Measurements from ENCODE around the gene SLC39A11.
"Not testable (repeated sequence)": the region's sequence is repeated elsewhere in the genome, so short reads cannot be mapped to it uniquely, and the experiment has no call there.

Gene SLC39A11

GRCh38 chr17:72861811-72862210, 230.7 kb downstream of the SLC39A11 start:
- DNase-seq: no peak

GRCh38 chr17:72860778-72861177, 231.7 kb downstream of the SLC39A11 start:
- no peak for DNase-seq

- DNase-seq: no peak
These were observed 233.5 kb downstream of the SLC39A11 start for GRCh38 chr17:72858826-72859495.

- DNase-seq: no peak
These were observed 238.8 kb downstream of the SLC39A11 start for GRCh38 chr17:72853440-72854415.

- no peak for DNase-seq
These were observed 240.1 kb downstream of the SLC39A11 start for GRCh38 chr17:72852277-72852938.

GRCh38 chr17:72850410-72851118, 241.9 kb downstream of the SLC39A11 start:
- no peak for DNase-seq

GRCh38 chr17:72846399-72846798, 246.1 kb downstream of the SLC39A11 start:
- DNase-seq: no peak

GRCh38 chr17:72843591-72843990, 248.9 kb downstream of the SLC39A11 start:
- no peak for DNase-seq

GRCh38 chr17:72840019-72840418, 252.5 kb downstream of the SLC39A11 start:
- DNase-seq: no peak

- DNase-seq: no peak
These were observed 253.3 kb downstream of the SLC39A11 start for GRCh38 chr17:72839131-72839725.

- DNase-seq: no peak
These were observed 253.9 kb downstream of the SLC39A11 start for GRCh38 chr17:72838581-72838980.

GRCh38 chr17:72838068-72838467, 254.4 kb downstream of the SLC39A11 start:
- no peak for DNase-seq

- no peak for DNase-seq
These were observed 255.2 kb downstream of the SLC39A11 start for GRCh38 chr17:72837335-72837734.

GRCh38 chr17:72833128-72833765, 259.2 kb downstream of the SLC39A11 start:
- DNase-seq: no peak

GRCh38 chr17:72832306-72832705, 260.2 kb downstream of the SLC39A11 start:
- DNase-seq: no peak

GRCh38 chr17:72829883-72830282, 262.6 kb downstream of the SLC39A11 start:
- DNase-seq: no peak

GRCh38 chr17:72826602-72827001, 265.9 kb downstream of the SLC39A11 start:
- no peak for DNase-seq

GRCh38 chr17:72826059-72826458, 266.4 kb downstream of the SLC39A11 start:
- not testable (repeated sequence) for DNase-seq

GRCh38 chr17:72825218-72825617, 267.3 kb downstream of the SLC39A11 start:
- no peak for DNase-seq

- DNase-seq: not testable (repeated sequence)
These were observed 268.2 kb downstream of the SLC39A11 start for GRCh38 chr17:72824267-72824666.

GRCh38 chr17:72822358-72823023, 270.0 kb downstream of the SLC39A11 start:
- DNase-seq: no peak

All from CD4-positive, alpha-beta T cell treated with Interleukin-4 for 4 hours (primary cell).